ENCODE data around the gene RAPGEFL1. TPM values are rescaled to one million over a fixed set of nuclear protein-coding genes. Genes with fewer than 3 reads are reported as not detected.

The RAPGEFL1 gene
- total and polyA plus RNA-seq, 2 of the 8 experiments (the other 6 are each of a cell fraction or from before 2014, with no cell fraction given) = 20.0 to 20.2 TPM

DNA sequence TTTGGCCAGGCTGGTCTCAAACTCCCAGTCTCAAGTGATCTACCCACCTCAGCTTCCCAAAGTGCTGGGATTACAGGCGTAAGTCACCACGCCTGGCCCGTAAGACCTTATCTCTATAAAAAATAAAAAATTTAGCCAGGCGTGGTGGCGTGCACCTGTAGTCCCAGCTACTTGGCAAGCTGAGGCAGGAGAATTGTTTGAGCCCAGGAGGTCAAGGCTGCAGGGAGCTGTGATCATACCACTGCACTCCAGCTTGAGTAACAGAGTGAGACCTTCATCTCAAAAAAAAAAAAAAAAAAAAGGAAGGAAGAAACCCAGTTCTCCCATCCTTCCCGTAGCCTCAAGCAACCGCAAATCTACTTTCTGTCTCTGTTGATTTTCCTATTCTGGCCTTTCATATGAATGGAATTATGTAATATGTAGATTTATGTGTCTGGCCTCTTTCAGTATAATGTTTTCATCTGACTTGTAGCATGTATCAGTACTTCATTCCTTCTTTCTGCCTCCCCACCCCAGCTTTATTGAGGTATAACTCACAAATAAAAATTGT is 25.8 kb upstream of the RAPGEFL1 start (continued):
- TF ChIP-seq ATF3 (IDR thresholded peaks at IDR 0.05; ENCODE audit: insufficient read depth, low read depth, low read length) (no peak), SP1 (IDR thresholded peaks at IDR 0.05; ENCODE audit: low read depth, low read length) (no peak), CBX5 (IDR thresholded peaks at IDR 0.05; ENCODE audit: low read depth, low read length) (no peak), NANOG (IDR thresholded peaks at IDR 0.05; ENCODE audit: insufficient read depth, low read depth, low read length, poor library complexity, severe bottlenecking) (no peak), SAP30 (IDR thresholded peaks at IDR 0.05; ENCODE audit: insufficient read depth, insufficient replicate concordance, low read length) (no peak), MAFK (IDR thresholded peaks at IDR 0.05; ENCODE audit: low read depth, low read length) (no peak)
- TF ChIP-seq, protein P1, sequence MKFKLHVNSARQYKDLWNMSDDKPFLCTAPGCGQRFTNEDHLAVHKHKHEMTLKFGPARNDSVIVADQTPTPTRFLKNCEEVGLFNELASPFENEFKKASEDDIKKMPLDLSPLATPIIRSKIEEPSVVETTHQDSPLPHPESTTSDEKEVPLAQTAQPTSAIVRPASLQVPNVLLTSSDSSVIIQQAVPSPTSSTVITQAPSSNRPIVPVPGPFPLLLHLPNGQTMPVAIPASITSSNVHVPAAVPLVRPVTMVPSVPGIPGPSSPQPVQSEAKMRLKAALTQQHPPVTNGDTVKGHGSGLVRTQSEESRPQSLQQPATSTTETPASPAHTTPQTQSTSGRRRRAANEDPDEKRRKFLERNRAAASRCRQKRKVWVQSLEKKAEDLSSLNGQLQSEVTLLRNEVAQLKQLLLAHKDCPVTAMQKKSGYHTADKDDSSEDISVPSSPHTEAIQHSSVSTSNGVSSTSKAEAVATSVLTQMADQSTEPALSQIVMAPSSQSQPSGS (IDR thresholded peaks at IDR 0.05; ENCODE audit: low read length) = no peak

Measured in H1 (cell line).